Inflammatory macrophage treated with lipopolysaccharide for 4 hours (primary cell): ENCODE measurements around the gene PODXL2.
A peak's percentile ranks its signal among the peaks of the same experiment; 100 is the strongest.
"Not testable (repeated sequence)": the region's sequence is repeated elsewhere in the genome, so short reads cannot be mapped to it uniquely, and the experiment has no call there.

ENCODE experiments used
- DNase-seq: peaks from one replicate; pipeline ENCODE4 v3.0.0-alpha.2; 2020

Gene PODXL2

DNA sequence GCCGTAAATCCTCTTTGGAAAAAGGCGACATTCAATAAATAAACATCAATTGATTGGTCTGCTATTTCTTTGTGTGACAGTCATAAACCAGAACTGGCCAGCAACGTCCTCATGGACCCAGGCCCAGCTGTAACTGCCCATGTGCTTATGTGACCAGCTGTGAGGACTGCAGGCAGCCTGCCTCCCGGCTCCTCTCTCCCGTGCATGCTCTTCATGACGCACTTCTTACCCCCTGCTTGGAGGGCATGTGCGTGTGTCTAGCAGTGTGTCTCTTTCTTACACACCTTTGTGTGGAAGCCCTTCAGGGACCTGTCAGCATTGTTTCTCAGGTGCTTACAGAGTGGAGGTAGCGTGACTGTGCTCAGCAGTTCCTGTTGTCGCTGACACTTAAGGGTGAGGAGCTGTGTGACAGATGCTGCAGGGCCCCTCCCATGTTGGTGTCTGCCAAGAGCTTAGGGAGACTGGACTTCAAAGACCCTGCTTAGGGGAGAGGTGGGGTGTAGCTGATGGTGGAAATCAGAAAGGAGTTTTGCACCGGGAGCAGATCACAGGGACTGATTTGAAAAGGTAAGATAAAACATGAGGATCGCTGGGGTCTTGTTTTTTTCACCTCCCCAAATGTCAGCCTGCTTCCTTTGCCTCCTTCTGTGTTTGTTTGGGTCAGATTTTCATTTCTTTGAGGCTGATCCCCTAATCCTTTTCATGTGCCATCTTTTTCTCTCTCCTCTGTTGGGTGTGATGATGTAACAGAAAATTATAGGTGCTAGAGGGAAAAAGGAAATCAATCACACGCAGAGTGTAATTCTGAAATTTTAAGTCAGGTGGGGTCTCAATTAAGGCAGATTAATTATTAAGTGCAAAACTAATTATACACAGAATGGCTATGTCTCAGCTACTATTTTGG, 2.1 kb downstream of the PODXL2 start:
- no peak for DNase-seq

DNA sequence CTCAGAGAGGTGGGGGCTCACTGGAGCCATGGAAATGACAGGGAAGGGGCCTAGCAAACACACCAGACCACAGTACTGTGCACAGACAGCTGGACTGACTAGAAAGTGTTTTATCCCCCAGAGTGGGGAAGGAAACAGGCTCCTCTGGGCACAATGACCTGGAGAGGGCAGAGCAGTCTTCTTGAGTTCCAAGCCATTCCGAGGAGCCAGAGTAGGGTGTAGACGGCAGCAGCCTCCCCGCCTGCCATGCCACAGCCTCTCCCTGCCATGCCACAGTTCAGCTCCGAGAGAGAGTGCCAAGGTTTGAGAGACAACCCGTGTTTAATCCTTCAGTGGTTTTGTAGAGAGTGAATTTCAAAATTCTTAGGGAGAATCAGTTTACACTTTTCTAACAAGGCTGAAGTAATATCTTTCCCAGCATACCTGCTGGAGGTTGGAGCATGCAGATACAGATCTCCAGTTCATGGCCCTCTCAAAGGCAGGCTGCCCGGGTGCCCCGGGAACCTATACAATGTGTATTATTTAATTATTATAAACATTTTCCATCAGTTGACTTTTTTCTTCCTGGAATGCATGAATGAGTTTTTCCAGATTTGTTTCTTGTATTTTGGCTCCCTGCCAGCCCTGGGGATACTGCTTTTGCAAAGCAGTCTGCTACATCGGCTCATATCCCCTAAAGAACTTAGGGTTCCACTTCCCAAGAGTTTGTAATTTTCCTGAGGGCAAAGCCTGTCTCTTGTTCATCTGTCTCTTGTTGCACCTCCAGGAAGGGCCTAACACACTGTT, 3.2 kb downstream of the PODXL2 start:
- no peak for DNase-seq

DNA sequence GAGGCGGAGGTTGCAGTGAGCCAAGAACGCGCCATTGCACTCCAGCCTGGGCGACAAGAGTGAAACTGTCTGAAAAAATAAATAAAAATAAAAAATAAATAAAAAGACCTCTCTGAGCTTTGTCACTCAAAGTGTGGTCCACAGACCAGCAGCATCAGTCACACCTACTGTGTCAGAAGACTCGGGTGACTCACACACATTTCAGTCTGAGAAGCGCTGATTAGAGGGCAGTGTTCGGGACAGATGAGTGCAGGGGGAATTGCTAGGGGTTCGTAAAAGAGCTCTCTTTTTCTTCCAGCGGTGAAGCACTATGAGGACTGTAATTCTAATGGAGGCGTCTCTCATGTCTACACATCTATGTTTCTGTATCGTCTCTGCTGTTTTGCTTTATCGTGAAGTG, 5.7 kb downstream of the PODXL2 start:
- no peak for DNase-seq

DNA sequence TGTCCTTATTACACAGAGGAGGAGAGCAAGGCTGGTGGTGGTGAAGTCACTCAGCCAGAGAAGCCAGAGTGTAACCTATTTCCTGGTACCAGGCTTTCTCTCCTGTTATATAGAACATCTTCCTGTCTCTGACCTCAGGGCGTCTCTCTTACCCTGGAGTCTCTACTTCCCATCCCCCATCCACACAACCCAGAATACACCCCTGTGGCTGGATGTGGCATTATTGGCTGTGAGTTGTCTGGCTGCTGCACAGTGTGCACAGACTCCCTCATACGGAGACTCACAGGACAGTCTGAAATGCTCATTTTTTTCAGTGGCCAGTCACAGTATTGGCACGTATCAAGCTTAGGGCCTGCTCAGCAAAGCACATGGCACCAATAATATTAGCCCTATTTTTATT, 8.6 kb downstream of the PODXL2 start:
- no peak for DNase-seq

DNA sequence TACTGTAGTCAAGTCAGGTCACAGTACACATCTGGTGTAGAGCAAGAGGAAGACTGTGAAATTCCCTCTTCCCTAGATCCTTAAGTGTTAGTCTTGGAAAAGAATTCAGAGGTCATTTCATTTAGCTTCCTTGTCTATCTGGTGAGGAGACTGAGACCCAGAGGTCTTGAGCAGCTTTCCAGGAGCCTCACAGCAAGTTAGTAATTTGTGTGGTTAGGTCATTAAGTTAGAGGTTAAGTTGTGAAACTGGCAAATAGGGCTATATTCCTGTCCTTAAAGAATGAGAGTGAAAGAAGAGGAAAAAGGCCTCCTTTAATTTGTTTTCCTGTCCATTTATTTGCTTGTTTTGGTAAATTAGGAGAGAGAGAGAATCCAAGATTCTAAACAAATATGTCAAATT, 9.0 kb downstream of the PODXL2 start:
- DNase-seq = no peak

DNA sequence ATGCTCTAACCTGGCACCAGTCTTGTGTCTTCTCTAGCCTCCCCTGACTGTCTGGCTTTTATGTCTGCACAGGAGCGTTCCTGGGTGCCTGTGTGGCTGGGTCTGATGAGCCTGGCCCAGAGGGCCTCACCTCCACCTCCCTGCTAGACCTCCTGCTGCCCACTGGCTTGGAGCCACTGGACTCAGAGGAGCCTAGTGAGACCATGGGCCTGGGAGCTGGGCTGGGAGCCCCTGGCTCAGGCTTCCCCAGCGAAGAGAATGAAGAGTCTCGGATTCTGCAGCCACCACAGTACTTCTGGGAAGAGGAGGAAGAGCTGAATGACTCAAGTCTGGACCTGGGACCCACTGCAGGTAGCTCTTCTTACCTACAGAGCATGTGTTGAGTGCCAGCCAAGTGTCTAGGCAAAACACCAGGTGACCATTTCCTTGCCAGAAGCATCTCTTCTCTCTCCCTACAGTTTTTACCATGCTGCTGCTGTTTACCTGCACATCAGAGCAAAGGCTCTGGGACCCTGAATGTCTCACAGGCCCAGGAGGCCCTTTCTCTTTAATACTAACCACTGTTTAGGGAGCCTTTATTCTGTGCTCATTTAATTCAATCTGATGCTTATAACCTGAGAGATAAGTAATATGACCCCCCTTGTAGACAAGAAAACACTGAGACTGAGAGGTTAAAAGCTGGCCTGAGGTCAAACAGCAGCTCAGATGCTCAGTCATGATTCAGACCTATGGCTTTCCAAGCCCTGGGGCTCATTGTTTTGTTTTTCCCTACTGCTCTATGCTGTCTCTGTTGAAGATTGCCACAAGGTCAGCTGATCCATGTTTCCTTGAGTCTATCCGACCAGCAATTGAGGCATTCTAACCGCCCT, 10.4 kb downstream of the PODXL2 start:
- DNase-seq = no peak

DNA sequence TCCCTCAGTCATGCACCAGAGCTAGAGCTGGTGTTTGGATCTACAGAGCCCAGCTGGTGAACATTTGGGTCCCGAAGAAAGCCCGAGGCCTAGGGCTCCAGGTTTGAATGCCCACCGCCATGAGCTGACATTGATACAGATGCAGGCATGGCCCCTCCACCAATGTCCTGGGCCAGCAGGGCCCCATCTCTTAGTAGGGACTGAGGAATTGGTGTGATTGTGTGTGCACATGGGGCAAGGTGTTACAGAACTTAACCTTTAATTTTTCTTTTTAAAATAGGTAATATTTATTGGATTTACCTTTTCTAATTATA, 11.0 kb downstream of the PODXL2 start:
- no peak for DNase-seq

DNA sequence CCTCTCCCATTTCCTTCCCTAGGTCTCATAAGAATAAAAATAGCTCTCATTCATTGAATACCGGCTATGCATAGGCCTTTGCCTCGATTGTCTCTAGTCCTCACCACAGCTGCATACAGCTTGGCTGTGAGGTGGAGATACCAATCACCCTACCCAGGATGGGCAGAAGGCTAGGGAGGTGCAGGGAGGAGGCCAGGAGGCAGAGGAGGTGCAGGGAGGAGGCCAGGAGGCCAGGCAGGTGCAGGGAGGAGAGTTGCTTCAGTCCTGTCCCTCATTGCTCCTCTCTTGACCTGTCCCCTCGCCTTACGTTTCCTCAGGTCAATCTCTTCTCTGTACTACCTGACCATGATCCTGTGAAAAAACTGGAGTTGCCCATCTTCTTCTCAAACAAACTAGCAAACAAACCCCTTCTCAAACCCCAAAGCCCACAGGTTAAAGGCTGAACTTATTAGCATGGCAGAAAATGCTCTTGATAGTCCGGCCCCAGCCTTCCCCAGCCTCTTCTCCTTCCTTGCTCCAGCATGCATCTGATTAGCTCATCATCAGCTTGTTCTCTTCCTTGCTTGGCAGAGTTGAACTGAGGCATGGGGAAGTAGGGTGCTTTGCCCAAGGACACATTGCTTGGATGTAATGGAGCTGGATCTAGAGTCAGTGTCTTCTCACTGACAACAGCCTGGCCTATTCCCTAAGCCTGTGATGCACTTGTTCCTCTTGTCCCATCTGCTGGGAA, 15.8 kb downstream of the PODXL2 start:
- DNase-seq = no peak

DNA sequence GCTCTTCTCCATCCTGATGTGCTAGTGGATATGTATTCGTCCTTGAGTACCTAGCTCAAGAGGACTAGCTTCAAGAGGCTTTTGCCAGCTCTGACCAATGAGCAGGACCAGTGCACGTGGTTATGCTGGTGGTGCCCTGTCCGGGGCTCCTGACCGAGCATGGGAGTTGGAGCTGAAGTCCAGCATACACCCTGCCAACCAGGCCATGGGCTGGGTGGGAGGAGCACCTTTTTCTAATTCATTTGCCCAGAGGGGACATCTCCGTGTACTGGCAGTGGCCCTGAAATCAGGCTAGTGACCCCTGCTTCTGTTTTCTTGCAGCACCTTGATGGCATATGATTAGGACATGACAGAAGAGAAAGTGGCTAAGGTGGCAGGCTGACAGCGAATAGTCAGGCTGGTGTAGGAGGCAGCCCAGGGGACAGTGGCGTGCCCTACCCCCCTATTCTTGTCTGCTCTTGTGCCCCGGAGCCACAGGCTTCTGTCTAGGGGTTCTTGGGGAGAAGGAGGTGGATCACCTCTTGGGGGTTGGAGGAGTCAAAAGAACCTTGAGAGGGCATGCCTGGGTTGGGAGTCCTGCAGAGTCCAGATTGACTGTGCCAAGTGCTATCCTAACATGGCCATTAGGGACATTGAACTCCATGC, 16.5 kb downstream of the PODXL2 start:
- no peak for DNase-seq

DNA sequence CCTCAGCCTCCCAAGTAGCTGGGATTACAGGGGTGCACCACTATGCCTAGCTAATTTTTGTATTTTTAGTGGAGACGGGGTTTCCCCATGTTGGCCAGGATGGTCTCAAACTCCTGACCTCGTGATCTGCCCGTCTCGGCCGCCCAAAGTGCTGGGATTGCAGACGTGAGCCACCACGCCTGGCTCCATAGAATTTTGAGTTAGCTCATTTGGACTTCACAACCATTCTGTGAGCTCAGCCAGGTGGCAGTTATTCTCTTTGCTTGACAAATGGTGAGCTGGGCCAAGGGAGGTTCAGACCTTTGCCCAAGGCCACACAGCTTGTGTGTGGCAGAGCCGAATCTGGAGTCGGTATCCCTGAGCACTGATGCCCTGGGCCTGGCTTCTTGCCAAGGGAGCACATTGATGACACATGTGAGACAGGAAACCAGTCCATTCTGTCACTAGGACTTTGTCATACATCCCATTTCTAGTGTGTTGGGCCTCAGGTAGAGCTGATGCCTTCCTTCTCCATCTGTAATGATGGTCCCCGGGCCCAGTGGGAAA, 17.6 kb downstream of the PODXL2 start:
- no peak for DNase-seq

DNA sequence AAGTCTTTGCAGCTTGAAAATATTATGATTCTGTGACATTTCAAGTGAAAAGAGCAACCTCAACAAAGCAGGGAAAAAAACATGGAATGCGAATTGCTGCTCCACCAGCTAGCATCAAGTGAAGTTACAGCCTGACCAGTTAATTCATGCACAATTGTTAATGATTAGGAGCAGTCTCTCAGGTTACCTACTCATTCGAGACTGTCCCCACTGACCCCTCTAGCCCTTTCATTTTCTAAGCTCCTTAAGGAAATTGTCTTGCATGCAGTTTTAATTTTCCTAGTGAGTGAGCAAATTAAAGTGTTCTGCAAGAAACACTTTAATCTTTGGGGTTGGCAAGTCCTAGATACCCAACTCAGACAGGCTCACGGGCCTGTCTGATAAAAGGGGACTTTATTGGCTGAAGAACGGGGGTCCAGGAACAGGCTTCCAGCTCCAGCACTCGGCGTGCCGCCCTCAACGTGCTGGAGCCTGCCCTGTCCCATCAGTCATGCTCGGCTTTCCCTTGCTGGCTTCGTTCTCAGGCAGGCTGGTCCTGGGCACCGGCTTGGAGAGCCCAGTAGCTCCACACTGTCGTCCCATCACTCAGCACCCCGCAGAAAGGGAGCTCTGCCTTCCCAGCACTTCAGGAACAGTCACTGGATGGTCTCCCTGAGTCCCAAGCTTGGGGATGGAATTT, 18.3 kb downstream of the PODXL2 start:
- no peak for DNase-seq

DNA sequence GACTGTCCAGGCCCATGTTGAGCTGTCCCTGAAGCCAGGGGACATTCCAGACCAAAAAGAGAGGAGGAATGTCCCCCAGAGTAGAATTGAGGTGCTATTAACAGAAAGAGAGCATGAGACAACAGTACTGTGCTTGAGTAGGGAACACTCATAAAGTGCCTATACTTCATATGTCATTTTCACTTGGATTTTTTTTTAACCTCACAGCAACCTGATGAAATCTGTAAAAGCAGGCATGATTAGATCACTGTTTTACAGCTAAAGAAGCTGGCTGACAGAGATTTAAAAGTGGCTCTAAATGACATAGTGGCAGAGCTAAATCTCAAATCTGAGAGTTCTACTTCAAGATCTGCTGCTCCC, 18.8 kb downstream of the PODXL2 start:
- DNase-seq = no peak

DNA sequence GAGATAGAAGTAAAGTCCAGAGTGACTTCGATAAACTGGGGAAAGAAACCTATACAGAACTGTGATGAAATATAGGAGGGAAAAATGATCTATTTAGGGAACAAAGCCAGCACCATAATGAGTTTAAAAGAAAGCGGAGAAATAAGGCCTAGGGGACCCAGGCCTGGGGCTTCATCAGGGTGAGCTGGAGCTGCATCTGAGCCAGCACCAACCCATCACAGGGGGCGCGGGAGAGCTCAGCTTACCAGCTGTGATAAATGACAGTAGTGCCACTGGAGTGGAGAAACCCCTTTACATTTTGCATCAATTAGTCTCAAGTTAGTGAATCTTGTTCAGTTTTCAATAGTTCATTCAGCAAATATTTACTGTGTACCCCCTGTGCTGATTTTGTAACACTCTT, 21.3 kb downstream of the PODXL2 start:
- DNase-seq = no peak

DNA sequence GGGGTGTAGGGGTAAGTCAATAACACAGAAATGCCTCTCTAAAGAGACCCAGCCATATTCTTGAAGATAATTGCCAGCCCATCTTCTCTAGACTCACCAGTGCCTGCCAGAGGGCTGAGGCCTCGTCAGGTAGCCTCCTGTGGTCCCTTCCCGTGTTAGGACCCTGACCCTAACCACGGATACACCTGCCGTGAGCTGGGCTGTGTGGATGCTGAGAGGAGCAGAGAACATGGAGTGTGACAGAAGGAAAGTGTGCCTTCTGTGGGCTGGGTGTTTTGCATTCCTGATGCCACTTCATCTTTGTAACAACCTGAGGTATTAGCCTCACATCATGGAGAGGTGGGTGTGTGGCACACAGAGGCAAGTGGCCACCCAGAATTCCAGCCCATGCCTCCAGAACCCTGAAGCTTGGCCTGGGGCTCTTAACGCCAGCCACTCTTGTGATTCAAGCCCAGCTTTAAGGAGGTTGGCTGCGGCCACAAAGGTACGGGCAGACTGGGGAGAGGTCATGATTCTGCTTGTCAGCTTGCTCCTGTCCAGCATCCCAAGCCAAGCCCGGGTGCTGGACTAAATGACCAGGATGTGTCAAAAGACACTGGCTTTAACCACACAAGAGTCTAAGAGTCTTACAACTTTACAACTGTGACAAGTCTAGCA, 22.7 kb downstream of the PODXL2 start:
- no peak for DNase-seq

DNA sequence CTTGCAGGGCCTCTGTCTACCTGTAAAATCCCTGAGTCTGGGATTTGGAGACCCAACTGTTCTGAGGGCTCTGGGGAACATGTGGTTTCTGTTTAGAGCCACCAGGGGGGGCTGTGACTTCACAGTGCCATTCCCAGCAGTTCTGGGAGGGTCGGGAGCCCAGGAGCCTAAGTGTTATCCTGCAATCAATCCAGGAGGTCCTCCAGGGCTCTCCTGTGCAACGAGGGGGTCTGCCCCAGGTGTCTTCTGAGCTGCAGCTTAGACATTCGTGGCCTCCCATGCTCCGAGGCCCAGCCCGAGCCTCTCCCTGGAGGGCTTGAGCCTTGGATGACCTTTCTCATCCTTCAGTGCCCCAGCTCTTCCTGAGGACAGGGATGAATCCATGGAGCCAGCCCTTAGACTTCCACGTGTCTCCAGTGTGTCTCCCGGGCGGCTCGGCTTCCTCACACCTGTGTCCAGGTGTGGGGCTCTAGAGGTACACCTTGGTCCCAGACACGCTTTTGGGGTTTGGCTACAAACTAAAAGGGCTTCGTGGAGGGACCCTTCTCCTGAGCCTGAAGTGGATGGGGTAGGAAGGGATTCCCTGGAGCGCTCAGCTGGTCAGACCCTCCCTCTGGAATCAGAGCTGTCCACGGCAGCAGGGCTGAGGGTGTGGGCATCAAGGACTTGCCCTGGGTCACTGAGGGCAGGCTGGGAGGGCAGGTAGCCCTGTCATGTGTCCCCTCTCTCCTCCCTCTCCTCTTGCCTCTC, 23.4 kb downstream of the PODXL2 start:
- DNase-seq = peak; percentile 50

DNA sequence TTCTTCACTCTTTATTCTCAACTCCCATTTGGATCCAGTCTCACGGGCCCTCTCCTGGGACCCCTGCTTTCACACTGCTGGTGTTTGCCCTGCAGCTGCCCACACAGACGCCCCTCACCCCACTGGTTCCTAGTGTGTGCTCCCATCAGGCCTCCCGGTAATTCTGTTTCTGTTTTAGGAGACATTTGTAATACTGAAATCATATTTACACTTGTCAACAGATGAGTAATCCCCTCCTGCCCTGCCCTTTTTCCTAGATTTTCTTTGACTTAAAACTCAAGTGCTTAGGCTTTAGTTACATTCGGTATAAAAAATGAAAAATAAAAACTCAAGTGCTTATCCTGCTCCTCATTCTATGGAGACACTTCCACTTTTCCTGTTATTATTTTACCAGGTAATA, 25.4 kb downstream of the PODXL2 start:
- DNase-seq = peak; percentile 14

DNA sequence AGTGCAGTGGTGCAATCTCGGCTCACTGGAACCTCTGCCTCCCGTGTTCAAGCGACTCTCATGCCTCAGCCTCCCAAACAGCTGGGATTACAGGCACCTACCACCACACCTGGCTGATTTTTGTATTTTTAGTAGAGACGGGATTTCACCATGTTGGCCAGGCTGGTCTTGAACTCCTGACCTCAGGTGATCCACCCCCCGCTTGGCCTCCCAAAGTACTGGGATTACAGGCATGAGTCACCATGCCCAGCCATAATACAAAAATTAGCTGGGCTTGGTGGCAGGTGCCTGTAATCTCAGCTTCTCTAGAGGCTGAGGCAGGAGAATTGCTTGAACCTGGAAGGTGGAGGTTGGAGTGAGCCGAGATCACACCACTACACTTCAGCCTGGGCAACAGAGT, 26.0 kb downstream of the PODXL2 start:
- not testable (repeated sequence) for DNase-seq

DNA sequence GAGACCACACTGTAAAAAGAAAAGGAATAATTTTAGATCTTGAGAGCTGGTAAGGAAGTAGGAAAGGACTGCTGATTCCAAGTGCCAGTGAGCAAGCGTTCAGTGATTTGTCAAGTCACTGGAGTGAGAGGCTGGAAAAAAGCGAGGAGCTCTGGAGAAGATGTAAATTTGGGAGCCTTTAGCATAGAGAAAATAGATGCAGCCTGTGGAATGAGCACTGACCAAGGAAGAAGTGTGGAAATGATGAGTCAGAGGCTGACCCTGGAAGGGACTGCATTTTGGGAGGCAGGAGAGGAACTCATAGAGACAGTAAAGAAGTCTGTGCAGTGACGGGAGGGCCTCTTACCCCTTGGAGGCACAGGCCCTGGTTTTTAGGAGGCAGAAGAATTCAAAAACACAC, 26.7 kb downstream of the PODXL2 start:
- no peak for DNase-seq

DNA sequence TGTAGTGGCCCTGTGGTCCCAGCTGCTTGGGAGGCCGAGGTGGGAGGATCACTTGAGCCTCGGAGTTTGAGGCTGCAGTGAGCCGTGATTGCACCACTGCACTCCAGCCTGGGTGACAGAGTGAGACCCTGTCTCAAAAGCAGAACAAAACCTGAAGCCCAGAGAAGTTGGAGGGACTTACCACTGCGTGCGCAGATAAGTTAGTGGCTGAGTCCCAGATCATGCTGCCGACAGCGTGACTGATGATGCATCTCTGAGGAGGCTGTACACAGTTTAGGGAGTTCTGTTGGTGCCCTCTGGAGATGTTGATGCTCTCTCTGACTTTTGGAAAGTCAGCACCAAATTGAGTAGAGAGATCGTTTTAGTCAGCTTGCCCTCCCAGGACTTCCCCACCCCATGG, 27.9 kb downstream of the PODXL2 start:
- no peak for DNase-seq

DNA sequence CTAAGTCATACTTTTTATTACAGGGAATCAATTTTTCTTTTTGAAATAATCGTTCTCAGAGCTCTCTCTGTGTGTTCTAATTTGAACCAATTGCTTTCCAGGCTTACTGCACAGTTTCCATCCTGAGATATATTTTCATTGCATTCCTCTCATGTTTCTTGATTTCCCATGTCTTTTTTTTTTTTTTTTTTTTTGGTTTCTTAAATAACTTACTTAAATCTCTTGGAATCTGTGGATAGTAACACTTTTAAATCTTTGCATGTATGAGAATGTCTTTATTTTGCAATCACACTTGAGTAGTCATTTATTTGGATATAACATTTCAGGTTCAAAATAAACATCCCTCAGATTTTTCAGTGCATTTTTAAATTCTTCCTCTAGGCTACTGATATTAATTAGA, 29.2 kb downstream of the PODXL2 start:
- DNase-seq = no peak
